ENCODE measurements around the gene PARP3.
"Not testable (repeated sequence)": the region's sequence is repeated elsewhere in the genome, so short reads cannot be mapped to it uniquely, and the experiment has no call there.

PARP3 gene

GRCh38 chr3:51986010-51986947 lies 44.1 kb downstream of the PARP3 start:
- DNase-seq, result no peak

DNA sequence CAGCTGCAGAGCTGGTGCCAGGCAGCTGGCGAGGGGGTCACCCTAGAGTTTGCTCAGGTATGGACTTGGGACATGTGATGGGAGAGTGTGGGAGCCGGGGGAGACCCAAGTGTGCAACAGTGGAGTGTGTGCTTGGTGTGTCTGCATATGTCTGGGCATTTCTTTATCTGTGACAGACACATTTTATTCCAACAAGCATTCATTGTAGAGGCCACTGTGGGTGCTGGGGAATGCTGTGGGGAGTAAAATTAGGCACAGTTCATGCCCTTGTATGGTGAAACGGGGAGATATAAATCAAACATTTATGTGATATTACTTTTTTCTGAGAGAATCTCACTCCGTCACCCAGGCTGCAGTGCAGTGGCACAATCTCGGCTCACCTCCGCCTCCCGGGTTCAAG lies 45.4 kb downstream of the PARP3 start:
- DNase-seq, result no peak

DNA sequence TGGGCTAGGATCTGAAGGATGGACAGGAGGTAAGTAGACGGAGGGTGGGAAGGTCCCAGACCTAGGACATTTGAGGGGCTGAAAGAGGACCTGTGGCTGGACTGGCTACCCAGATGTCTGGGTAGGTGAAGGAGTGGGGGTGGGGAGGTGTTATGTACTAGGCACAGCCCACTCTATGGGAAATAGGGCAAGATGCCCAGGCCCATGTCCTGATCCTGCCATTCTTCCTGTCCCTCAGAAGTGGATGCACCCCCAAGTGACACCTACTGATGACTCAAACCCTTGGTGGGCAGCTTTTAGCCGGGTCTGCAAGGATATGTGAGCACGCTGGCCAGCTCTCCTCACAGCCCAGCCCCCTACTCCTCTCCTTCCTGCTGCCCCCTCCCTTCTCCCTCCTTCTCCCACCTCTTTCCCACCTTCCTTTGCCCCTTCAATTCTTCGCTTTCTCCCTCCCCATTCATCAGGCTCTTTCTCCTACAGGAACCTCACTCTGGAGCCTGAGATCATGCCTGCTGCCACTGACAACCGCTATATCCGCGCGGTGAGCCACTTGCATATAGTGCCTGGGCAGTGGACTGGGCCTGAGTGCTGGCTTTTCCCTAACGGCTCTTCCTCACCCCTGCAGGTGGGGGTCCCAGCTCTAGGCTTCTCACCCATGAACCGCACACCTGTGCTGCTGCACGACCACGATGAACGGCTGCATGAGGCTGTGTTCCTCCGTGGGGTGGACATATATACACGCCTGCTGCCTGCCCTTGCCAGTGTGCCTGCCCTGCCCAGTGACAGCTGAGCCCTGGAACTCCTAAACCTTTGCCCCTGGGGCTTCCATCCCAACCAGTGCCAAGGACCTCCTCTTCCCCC lies 46.4 kb downstream of the PARP3 start:
- DNase-seq, result no peak

DNA sequence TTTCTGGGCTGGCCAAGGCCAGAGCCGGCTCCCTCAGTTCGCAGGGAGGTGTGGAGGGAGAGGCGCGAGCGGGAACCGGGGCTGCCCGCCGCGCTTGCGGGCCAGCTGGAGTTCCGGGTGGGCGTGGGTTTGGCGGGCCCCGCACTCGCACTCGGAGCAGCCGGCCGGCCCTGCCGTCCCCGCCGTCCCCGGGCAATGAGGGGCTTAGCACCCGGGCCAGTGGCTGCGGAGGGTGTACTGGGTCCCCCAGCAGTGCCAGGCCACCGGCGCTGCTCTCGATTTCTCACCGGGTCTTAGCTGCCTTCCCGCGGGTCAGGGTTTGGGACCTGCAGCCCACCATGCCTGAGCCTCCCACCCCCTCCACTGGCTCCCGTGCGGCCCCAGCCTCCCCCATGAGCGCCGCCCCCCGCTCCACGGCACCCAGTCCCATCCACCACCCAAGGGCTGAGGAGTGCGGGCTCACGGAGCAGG lies 48.4 kb downstream of the PARP3 start:
- not testable (repeated sequence) for DNase-seq

DNA sequence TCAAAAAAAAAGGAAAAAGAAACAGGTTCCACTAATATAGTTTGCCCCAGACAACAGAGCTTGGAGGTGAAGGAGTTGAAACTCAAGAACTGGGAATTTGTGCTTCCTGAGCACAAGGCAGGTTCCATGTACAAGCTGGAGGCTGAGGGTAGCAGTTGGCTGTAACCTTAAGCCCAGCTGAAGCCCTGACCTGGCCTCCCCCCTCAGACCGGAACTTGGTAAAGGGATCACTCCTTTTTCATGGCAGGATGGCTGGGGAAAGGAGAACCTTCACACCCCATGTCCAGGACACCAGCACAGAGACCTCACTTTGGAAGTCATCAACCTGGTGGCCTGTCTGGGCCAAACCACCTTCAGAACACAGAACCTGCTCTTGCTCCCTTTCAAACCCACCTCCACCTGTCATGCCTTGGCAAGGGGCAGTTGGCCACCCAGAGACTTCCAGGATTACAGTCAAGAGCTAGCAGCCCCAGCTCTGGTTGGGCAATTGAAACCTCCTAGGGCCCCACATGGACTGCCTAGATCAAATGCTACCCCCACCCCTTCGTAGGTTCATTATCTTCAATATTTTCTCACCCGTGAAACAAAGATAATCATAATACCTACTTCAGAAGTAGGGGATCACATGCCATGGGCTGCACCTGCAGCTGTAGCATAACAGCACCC lies 50.0 kb downstream of the PARP3 start:
- no peak for DNase-seq

DNA sequence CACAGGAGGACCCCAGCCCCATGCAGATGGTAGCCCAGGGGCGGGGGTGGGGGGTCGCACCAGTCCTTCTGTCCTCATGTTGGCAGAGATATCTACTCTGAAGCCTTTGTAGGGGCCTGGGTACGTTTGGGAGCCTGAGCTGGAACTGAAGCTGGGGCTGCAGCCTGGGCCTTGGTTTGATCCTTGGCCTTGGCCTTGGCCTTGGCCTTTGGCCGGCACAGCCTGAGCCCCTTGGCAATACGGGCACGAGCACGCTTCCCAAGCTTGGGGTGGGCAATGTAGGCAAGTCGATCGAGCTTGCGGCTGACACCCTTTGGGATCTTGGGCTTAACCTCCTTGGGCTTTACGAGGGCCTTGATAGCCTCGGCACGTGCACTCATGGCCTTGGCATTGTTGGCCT lies 51.5 kb downstream of the PARP3 start:
- DNase-seq, result not testable (repeated sequence)

DNA sequence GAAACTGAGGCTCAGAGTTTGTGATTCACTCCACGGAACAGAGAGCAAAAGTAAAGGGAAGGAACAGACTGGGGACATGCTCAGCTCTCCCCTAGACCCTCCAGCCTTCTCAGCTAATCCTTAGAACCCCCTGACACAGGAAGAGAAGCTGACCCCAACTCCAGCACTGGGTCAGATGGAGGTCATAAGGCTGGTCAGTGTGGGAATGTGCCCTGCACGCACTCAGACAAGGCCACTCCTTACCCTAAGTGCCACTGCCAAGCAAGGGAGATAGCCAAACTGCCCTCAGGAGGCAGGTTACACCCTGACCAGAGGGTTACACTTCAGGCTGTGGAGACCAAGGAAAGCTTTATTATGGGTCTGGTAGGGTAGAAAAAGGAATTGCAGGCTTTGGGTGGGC lies 52.4 kb downstream of the PARP3 start:
- no peak for DNase-seq

DNA sequence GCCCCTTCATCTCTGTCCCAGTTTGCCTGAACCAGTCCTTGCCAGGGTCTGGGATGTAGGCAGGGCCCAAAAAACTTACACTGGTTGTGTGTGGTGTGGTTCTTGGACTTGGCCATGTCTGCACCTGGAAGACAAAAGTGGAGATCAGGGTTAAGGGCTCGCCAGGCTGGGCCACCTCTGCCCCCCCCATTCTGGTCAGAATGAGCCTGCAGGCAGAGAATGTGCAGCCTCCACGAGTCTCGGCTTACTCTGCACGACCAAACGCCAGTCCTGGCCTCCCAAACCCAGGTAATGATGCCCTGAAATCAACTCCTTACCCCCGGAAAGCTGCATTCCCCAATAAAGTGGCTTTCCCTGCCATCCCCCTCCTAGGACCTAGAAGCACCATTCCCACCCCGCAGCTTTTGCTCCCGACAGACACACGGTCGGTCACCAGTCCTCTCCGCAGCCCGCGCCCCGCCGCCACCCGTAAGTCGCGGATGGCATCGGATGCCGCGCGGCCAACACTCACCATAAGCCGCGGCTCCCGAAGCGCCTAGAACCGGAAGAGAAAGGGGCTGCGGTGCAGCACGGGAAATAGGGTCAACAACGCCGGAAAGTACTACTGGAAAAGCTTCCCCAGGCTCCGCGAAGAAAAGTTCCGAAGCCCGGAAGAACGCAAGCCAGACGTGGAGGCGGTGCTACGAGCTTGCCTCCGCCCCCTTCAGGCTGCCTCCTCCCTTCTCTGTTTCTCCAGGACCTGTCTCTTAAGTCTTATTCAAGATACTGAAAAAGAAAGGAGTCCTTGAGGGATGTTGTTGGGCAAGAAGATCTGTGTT lies 53.4 kb downstream of the PARP3 start, which contains the start of gene RPL29:
RPL29 (minus strand) TSS at position 550 of the 818 bp plus-strand sequence; CDS start at position 116, 434 bp downstream.
- DNase-seq, result peak; percentile 98

GRCh38 chr3:51997172-51997571 lies 55.0 kb downstream of the PARP3 start:
- no peak for DNase-seq

- no peak for DNase-seq
Observed at GRCh38 chr3:51997935-51998596, 55.9 kb downstream of the PARP3 start.

Data from Kasumi-1 (cell line).